B cell (primary cell): ENCODE data around the gene ACTL8. TPM values are rescaled to one million over a fixed set of nuclear protein-coding genes. Genes with fewer than 3 reads are reported as not detected.

ENCODE experiments used
- ATAC-seq: fragments of 200-7000 bp; cut with Tn5 transposase; one replicate; pipeline ENCODE4 v1.10.0; 2021; ENCODE audit warnings: low read depth, mild to moderate bottlenecking, moderate number of reproducible peaks, moderate library complexity
- CTCF ChIA-PET: fragments of 350-600 bp; sonication (Branson Sonifier 250); formaldehyde crosslinking; loops from one replicate; lab custom pipeline; 2021; ENCODE audit warnings: antibody characterized with exemption, inconsistent platforms; lab: Charles Lee
- POLR2A ChIA-PET: fragments of 350-600 bp; sonication (Branson Sonifier 250); formaldehyde crosslinking; loops from one replicate; lab custom pipeline; 2021; ENCODE audit warnings: antibody characterized with exemption; lab: Charles Lee
- DNase-seq: peaks from one replicate; pipeline ENCODE4 v3.0.0; 2013
- H2AFZ ChIP-seq: 2 replicates; pipeline ENCODE4 v1.6.1; 2012; ENCODE audit warnings: mild to moderate bottlenecking, low read depth, low read length; ENCODE audit not compliant: insufficient read depth, poor library complexity, severe bottlenecking
- H3K27ac ChIP-seq, 2 donors: 1 replicate in 1 of 2; 2 replicates in 1 of 2; pipeline ENCODE4 v1.5.1; 2012 to 2013; ENCODE audit warnings: low read length in 2 of 2, mild to moderate bottlenecking in 2 of 2, moderate library complexity in 1 of 2
- H3K27me3 ChIP-seq, 4 experiments: fragments of 200-600 bp in 1 of 4; sonication (generic) in 1 of 4; replicated peaks in 1 of 4; 1 replicate in 2 of 4; 2 replicates in 2 of 4; pipeline versions ENCODE4 v1.6.1 to v1.7.0; 2013 to 2016; ENCODE audit warnings: low read length in 3 of 4, mild to moderate bottlenecking in 2 of 4, mixed read lengths in 1 of 4, moderate library complexity in 1 of 4; ENCODE audit not compliant: insufficient read depth in 4 of 4, control insufficient read depth in 3 of 4; ENCODE audit errors: control extremely low read depth in 1 of 4
- H3K36me3 ChIP-seq, 2 experiments: replicated peaks in 1 of 2; 1 replicate in 1 of 2; 2 replicates in 1 of 2; pipeline versions ENCODE4 v1.6.1 to v1.7.1; 2013; ENCODE audit warnings: low read length in 1 of 2; ENCODE audit not compliant: insufficient read depth in 2 of 2, control insufficient read depth in 1 of 2; ENCODE audit errors: control extremely low read depth in 1 of 2, extremely low read depth in 1 of 2
- H3K4me1 ChIP-seq, 2 donors: fragments of 200-600 bp in 1 of 2; sonication (generic) in 1 of 2; 1 replicate in 1 of 2; 2 replicates in 1 of 2; pipeline versions ENCODE4 v1.5.1 to v1.6.1; 2013 to 2017; ENCODE audit warnings: low read length in 2 of 2; ENCODE audit not compliant: control insufficient read depth in 2 of 2, insufficient read depth in 2 of 2
- H3K4me2 ChIP-seq: replicated peaks from 2 replicates; pipeline ENCODE3; 2012; ENCODE audit warnings: mild to moderate bottlenecking, low read depth, low read length; ENCODE audit not compliant: poor library complexity, severe bottlenecking
- H3K4me3 ChIP-seq, 5 experiments: fragments of 200-600 bp in 1 of 5; sonication (generic) in 1 of 5; 1 replicate in 3 of 5; 2 replicates in 2 of 5; pipeline versions ENCODE4 v1.5.1 to v1.7.0; 2011 to 2016; ENCODE audit warnings: low read length in 4 of 5, mild to moderate bottlenecking in 4 of 5, low read depth in 2 of 5, control low read depth in 1 of 5, moderate library complexity in 1 of 5; ENCODE audit not compliant: insufficient read depth in 1 of 5; ENCODE audit errors: control extremely low read depth in 1 of 5, extremely low read depth in 1 of 5
- H3K79me2 ChIP-seq: fragments of 200-600 bp; sonication (generic); one replicate; pipeline ENCODE4 v1.6.0; 2016; ENCODE audit warnings: low read length; ENCODE audit not compliant: control insufficient read depth, insufficient read depth
- H3K9ac ChIP-seq: fragments of 200-600 bp; sonication (generic); 2 replicates; pipeline ENCODE4 v1.6.1; 2017; ENCODE audit warnings: mild to moderate bottlenecking, low read length, moderate library complexity
- H3K9me3 ChIP-seq, 3 donors: one replicate each; pipeline versions ENCODE4 v1.6.1 to v1.7.1; 2013; ENCODE audit warnings: low read length in 2 of 3; ENCODE audit not compliant: control insufficient read depth in 2 of 3, insufficient read depth in 1 of 3; ENCODE audit errors: control extremely low read depth in 1 of 3
- H4K20me1 ChIP-seq: 2 replicates; pipeline ENCODE4 v1.6.0; 2012; ENCODE audit warnings: mild to moderate bottlenecking, low read length; ENCODE audit not compliant: insufficient read depth, control insufficient read depth, poor library complexity, severe bottlenecking
- H3K27ac Mint-ChIP-seq: one replicate; pipeline ENCODE4 v1.8.0; 2021; ENCODE audit warnings: mixed read lengths
- H3K27me3 Mint-ChIP-seq: one replicate; pipeline ENCODE4 v1.8.0; 2021; ENCODE audit warnings: mixed read lengths
- H3K4me1 Mint-ChIP-seq: one replicate; pipeline ENCODE4 v1.8.0; 2021; ENCODE audit warnings: mixed read lengths
- H3K4me3 Mint-ChIP-seq: one replicate; pipeline ENCODE4 v1.8.0; 2021; ENCODE audit warnings: mixed read lengths
- H3K9me3 Mint-ChIP-seq: one replicate; pipeline ENCODE4 v1.8.0; 2022; ENCODE audit warnings: mixed read lengths; ENCODE audit not compliant: insufficient read depth
- EZH2 ChIP-seq: IDR thresholded peaks from 2 replicates; pipeline ENCODE4 v1.6.1; 2012; ENCODE audit warnings: borderline replicate concordance, low read depth, mild to moderate bottlenecking, moderate library complexity, low read length; ENCODE audit not compliant: insufficient read depth, poor library complexity, severe bottlenecking
- WGBS: methylation state at CpG from one replicate; pipeline ENCODE4 v1.1.5; 2013; ENCODE audit warnings: missing lambda C conversion rate; ENCODE audit not compliant: insufficient coverage; 5-methylcytosine and 5-hydroxymethylcytosine counted together
- intact Hi-C: fragments of 100-400 bp; cut with micrococcal nuclease; formaldehyde crosslinking; loops from one replicate; pipeline ENCODE4 v1.10.0; 2022
- polyA plus RNA-seq: library from polyadenylated mRNA; depleted of rRNA; stranded (reverse); fragments of >200 nt; gene quantifications from 2 replicates; pipeline ENCODE4 v1.2.3, GENCODE V29; 2012
- total RNA-seq, 2 donors: library from RNA; stranded (reverse); fragments of 120-200 nt in 1 of 2; gene quantifications; 1 replicate in 1 of 2; 2 replicates in 1 of 2; pipeline versions ENCODE4 v1.2.3 to v1.2.4, GENCODE V29; 2013 to 2022
- TF ChIP-seq, protein P1 (sequence below): fragments of 200-600 bp; IDR thresholded peaks from one replicate; pipeline ENCODE4 v1.8.0; 2022; ENCODE audit warnings: antibody characterized with exemption, mild to moderate bottlenecking

The ACTL8 gene
- total and polyA plus RNA-seq, 2 donors (not counting 1 experiment from before 2014, with no cell fraction given) = not detected

DNA sequence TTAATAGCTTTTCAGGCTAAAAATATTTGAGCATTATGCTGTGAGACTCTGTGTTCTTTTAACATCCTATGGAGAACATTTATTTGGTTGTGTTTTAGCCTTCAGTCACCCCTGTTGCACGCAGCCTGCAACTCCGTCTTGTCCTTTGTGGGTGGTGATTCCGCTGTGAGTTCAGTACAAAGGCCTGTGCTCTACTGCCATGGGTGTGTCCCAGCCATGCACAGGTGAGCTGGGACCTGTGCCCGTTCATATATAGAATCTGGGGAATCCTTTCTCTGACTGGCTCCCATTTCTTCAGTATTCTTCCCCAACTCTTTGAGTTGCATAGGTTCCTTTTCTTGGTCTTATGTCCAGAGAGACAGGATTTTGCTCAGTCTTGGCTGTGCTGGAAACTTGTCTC is 61.4 kb downstream of the ACTL8 start:
- POLR2A ChIA-PET = no interaction called here
- no peak overlapping the region for H3K27ac ChIP-seq
- H3K27me3 ChIP-seq = no peaks in the 10 kb centered on the region
- peaks cover 0 to 3% (median 0%) of the 10 kb centered on the region in 3 donors for H3K9me3 ChIP-seq
- no peak overlapping the region for H3K4me3 ChIP-seq
- intact Hi-C loops = no loop called here
- H3K4me1 ChIP-seq = no peaks in the 10 kb centered on the region
- TF ChIP-seq, protein P1, sequence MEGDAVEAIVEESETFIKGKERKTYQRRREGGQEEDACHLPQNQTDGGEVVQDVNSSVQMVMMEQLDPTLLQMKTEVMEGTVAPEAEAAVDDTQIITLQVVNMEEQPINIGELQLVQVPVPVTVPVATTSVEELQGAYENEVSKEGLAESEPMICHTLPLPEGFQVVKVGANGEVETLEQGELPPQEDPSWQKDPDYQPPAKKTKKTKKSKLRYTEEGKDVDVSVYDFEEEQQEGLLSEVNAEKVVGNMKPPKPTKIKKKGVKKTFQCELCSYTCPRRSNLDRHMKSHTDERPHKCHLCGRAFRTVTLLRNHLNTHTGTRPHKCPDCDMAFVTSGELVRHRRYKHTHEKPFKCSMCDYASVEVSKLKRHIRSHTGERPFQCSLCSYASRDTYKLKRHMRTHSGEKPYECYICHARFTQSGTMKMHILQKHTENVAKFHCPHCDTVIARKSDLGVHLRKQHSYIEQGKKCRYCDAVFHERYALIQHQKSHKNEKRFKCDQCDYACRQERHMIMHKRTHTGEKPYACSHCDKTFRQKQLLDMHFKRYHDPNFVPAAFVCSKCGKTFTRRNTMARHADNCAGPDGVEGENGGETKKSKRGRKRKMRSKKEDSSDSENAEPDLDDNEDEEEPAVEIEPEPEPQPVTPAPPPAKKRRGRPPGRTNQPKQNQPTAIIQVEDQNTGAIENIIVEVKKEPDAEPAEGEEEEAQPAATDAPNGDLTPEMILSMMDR = no peak
- no peak for TF ChIP-seq EZH2
- 80% methylated on average over 4 of the region's 4 CpGs for WGBS
- no peak overlapping the region for H2AFZ ChIP-seq
- H3K9ac ChIP-seq = no peak overlapping the region
- Mint-ChIP-seq H3K4me1 (no peaks in the 10 kb centered on the region), H3K4me3 (no peak overlapping the region), H3K27ac (no peak overlapping the region), H3K9me3 (peaks cover 1% of the 10 kb centered on the region), H3K27me3 (peaks cover 23% of the 10 kb centered on the region)
- H4K20me1 ChIP-seq = no peaks in the 10 kb centered on the region
- ATAC-seq (no peak), DNase-seq (no peak)
- no peaks in the 10 kb centered on the region for H3K36me3 ChIP-seq
- CTCF ChIA-PET = no interaction called here
- H3K79me2 ChIP-seq = no peaks in the 10 kb centered on the region
- no peak overlapping the region for H3K4me2 ChIP-seq

DNA sequence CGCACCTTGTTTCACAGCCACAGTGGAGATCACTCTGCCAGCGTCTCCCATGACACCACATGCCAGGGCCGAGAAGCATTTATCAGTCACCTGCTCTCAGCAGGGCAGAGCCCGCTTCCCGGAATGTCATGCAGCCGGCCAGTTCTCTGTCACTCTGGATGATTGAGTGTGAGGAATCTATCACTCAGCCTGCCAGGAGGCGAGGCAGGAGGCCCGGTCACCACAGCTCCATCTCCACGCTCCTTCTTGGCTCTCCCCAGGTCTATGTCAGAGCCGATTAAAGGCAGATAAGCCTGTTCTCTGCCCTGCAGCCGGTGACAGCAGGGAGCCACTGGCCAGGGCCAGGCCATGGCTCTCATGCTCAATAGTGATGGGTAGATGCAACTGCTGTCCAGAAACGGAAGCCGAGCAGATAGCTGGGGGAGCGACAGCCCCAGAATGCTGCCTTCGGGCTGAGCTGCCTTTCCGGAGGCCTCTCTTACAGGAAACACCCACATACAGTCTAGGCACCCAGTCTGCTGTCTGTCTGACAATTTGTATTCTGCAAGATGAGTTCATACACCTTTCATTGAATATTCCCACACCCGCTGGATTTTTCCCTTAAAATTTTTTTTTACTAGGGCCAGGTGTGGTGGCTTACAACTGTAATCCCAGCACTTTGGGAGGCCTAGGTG is 64.1 kb downstream of the ACTL8 start:
- ATAC-seq (no peak), DNase-seq (no peak)
- Mint-ChIP-seq H3K9me3 (peaks cover 1% of the 10 kb centered on the region), H3K4me3 (no peak overlapping the region), H3K27me3 (peaks cover 31% of the 10 kb centered on the region), H3K4me1 (no peaks in the 10 kb centered on the region), H3K27ac (no peak overlapping the region)
- WGBS = 68% methylated on average over 15 of the region's 17 CpGs
- Histone ChIP-seq H3K27ac (no peak overlapping the region), H4K20me1 (no peaks in the 10 kb centered on the region), H2AFZ (no peak overlapping the region), H3K9ac (no peak overlapping the region), H3K9me3 (peaks cover 0 to 3% (median 0%) of the 10 kb centered on the region in 3 donors), H3K4me2 (no peak overlapping the region), H3K79me2 (no peaks in the 10 kb centered on the region), H3K4me3 (no peak overlapping the region), H3K27me3 (no peaks in the 10 kb centered on the region), H3K36me3 (no peaks in the 10 kb centered on the region), H3K4me1 (no peaks in the 10 kb centered on the region)
- intact Hi-C loops = no loop called here
- ChIA-PET POLR2A (no interaction called here), CTCF (no interaction called here)
- TF ChIP-seq, protein P1 = no peak
- no peak for TF ChIP-seq EZH2
